Muscle of leg (tissue), 11 donors: ENCODE measurements around the gene RBFA. TPM values are rescaled to one million over a fixed set of nuclear protein-coding genes. Genes with fewer than 3 reads are reported as not detected.

Experiments
- DNase-seq: peaks from one replicate; pipeline ENCODE4 v3.0.0; 2013
- H3K27ac ChIP-seq: one replicate; pipeline ENCODE4 v1.5.1; 2013; ENCODE audit warnings: mild to moderate bottlenecking, low read length, control low read depth
- H3K27me3 ChIP-seq: one replicate; pipeline ENCODE4 v1.6.1; 2013; ENCODE audit warnings: low read length; ENCODE audit not compliant: control insufficient read depth, insufficient read depth
- H3K36me3 ChIP-seq: one replicate; pipeline ENCODE4 v1.6.1; 2013; ENCODE audit warnings: low read length; ENCODE audit not compliant: control insufficient read depth, insufficient read depth
- H3K4me1 ChIP-seq: one replicate; pipeline ENCODE4 v1.6.1; 2013; ENCODE audit warnings: low read length; ENCODE audit not compliant: control insufficient read depth, insufficient read depth
- H3K4me3 ChIP-seq: one replicate; pipeline ENCODE4 v1.5.1; 2013; ENCODE audit warnings: low read length, control low read depth
- H3K9me3 ChIP-seq: replicated peaks from 2 replicates; pipeline ENCODE4 v1.6.1; 2013; ENCODE audit warnings: low read depth, low read length; ENCODE audit not compliant: control insufficient read depth
- WGBS: methylation state at CpG from one replicate; pipeline ENCODE4 v1.1.5; 2013; ENCODE audit warnings: missing lambda C conversion rate; ENCODE audit not compliant: insufficient coverage; 5-methylcytosine and 5-hydroxymethylcytosine counted together
- polyA plus RNA-seq, 8 donors: library from polyadenylated mRNA; unstranded; fragments of 120-200 nt; gene quantifications; one replicate each; pipeline versions ENCODE4 v1.2.1 to v1.2.3, GENCODE V29; 2013; ENCODE audit warnings: inconsistent platforms in 1 of 8, low replicate concordance in 1 of 8; ENCODE audit not compliant: insufficient read length in 8 of 8, insufficient read depth in 1 of 8
- total RNA-seq: library from RNA; stranded (reverse); fragments of 120-200 nt; gene quantifications from one replicate; pipeline ENCODE4 v1.2.4, GENCODE V29; 2013

RBFA gene
- total and polyA plus RNA-seq, 9 donors: 21.4 to 33.2 (median 26.8) TPM

DNA sequence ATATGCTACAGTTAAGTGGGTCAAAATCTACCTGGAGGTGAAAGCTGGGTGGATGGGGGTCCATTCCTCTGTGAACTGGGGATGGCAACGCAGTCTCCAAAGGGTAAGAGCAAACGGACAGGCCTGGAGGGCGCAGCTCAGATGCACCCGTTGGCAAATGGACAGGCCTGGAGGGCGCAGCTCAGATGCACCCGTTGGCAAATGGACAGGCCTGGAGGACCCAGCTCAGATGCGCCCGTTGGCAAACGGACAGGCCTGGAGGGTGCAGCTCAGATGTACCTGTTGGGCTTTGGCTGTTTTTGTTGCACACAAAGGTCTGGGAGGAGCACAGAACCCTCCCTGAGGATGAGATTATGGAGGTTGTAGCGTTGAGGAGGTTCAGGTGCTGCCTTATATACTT lies 33.7 kb downstream of the RBFA start:
- DNase-seq: no peak
- H3K36me3 ChIP-seq: no peaks in the 10 kb centered on the region
- H3K9me3 ChIP-seq: no peaks in the 10 kb centered on the region
- H3K27ac ChIP-seq: no peak overlapping the region
- WGBS: 88% methylated on average over 9 of the region's 10 CpGs
- H3K27me3 ChIP-seq: no peaks in the 10 kb centered on the region
- H3K4me1 ChIP-seq: no peaks in the 10 kb centered on the region
- no peak overlapping the region for H3K4me3 ChIP-seq

- H3K9me3 ChIP-seq: no peaks in the 10 kb centered on the region
- H3K4me3 ChIP-seq: no peak overlapping the region
- H3K27me3 ChIP-seq: no peaks in the 10 kb centered on the region
- 78% methylated on average over 6 of the region's 10 CpGs for WGBS
- H3K36me3 ChIP-seq: no peaks in the 10 kb centered on the region
- no peak overlapping the region for H3K27ac ChIP-seq
- H3K4me1 ChIP-seq: no peaks in the 10 kb centered on the region
- DNase-seq: no peak
Observed at GRCh38 chr18:80068571-80069272, 34.5 kb downstream of the RBFA start.

GRCh38 chr18:80070825-80071224 lies 36.6 kb downstream of the RBFA start:
- DNase-seq: no peak
- Histone ChIP-seq H3K9me3 (no peaks in the 10 kb centered on the region), H3K27me3 (no peaks in the 10 kb centered on the region), H3K36me3 (no peaks in the 10 kb centered on the region), H3K4me3 (no peak overlapping the region), H3K4me1 (no peaks in the 10 kb centered on the region), H3K27ac (no peak overlapping the region)
- 100% methylated on average over 1 of the region's 4 CpGs for WGBS

DNA sequence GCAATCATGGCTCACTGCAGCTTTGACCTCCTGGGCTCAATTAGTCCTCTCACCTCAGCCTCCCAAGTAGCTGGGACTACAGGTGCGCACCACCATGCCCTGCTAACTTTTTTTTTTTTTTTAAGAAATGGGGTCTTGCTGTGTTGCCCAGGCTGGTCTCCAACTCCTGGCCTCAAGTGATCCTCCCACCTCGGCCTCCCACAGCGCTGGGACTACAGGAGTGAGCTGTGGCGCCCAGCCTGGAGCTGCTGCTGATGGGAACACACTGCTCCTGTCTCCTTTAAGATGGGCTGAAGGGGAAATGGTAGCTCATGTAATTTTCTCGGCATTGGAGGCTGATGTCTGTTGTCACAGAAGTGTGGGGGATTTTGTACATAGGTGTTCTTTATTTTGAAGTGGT lies 39.9 kb downstream of the RBFA start:
- DNase-seq: no peak
- no peaks in the 10 kb centered on the region for H3K4me1 ChIP-seq
- 94% methylated on average over 4 of the region's 5 CpGs for WGBS
- no peaks in the 10 kb centered on the region for H3K27me3 ChIP-seq
- H3K4me3 ChIP-seq: no peak overlapping the region
- no peak overlapping the region for H3K27ac ChIP-seq
- H3K9me3 ChIP-seq: no peaks in the 10 kb centered on the region
- H3K36me3 ChIP-seq: no peaks in the 10 kb centered on the region

GRCh38 chr18:80074697-80075096 lies 40.5 kb downstream of the RBFA start:
- Histone ChIP-seq H3K36me3 (no peaks in the 10 kb centered on the region), H3K9me3 (no peaks in the 10 kb centered on the region), H3K27ac (no peak overlapping the region), H3K4me3 (no peak overlapping the region), H3K27me3 (no peaks in the 10 kb centered on the region), H3K4me1 (no peaks in the 10 kb centered on the region)
- 86% methylated on average over 5 of the region's 8 CpGs for WGBS
- DNase-seq: no peak

DNA sequence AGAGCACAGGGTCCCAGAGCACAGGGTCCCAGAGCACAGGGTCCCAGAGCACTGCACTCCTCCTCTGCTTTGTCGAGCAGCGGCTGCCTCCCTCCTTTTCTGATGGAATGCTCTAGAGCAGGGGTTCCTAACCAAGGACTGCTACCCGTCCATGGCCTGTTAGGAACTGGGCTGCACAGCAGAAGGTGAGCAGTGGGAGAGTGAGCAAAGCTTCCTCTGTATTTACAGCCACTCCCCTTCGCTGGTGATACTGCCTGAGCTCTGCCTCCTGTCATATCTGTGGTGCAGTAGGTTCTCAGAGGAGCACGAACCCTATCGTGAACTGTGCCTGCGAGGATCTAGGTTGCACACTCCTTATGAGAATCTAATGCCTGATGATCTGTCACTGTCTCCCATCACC lies 41.7 kb downstream of the RBFA start:
- Histone ChIP-seq H3K27ac (no peak overlapping the region), H3K9me3 (no peaks in the 10 kb centered on the region), H3K4me1 (no peaks in the 10 kb centered on the region), H3K27me3 (no peaks in the 10 kb centered on the region), H3K36me3 (no peaks in the 10 kb centered on the region), H3K4me3 (no peak overlapping the region)
- 70% methylated on average over 2 of the region's 7 CpGs for WGBS
- DNase-seq: no peak

DNA sequence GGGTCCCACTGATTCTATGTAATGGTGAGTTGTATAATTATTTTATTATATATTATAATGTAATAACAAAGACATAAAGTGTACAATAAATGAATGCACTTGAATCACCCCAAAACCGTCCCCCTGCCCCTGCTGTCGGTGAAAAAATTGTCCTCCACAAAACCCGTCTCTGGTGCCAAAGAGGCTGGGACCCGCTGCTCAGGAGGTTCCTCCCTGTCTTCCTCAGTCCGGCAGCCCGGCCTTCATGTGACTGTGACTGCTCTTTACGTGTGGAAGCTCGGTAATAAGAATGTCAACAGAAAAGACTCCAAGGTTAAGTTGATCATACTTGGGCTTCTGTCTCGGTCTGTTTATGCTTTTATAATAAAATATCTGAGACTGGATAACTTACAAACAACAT lies 42.1 kb downstream of the RBFA start:
- no peak for DNase-seq
- H3K27ac ChIP-seq: no peak overlapping the region
- 96% methylated on average over 4 of the region's 9 CpGs for WGBS
- no peaks in the 10 kb centered on the region for H3K27me3 ChIP-seq
- H3K36me3 ChIP-seq: no peaks in the 10 kb centered on the region
- H3K4me1 ChIP-seq: no peaks in the 10 kb centered on the region
- H3K9me3 ChIP-seq: no peaks in the 10 kb centered on the region
- no peak overlapping the region for H3K4me3 ChIP-seq

GRCh38 chr18:80077873-80078272 lies 43.6 kb downstream of the RBFA start:
- DNase-seq: no peak
- Histone ChIP-seq H3K4me3 (no peak overlapping the region), H3K27ac (no peak overlapping the region), H3K9me3 (no peaks in the 10 kb centered on the region), H3K36me3 (no peaks in the 10 kb centered on the region), H3K27me3 (no peaks in the 10 kb centered on the region), H3K4me1 (no peaks in the 10 kb centered on the region)
- WGBS: 96% methylated on average over 17 of the region's 21 CpGs

Other genes with a start within 250 kb of the RBFA start
- gene KCNG2, start 236.5 kb upstream of the RBFA start, total RNA-seq: 0.44 TPM
- 1 to 10 TPM in 1 of 8 donors, under 1 TPM in 7; 0.45 to 1.1 (median 0.63) TPM for gene KCNG2, start 236.5 kb upstream of the RBFA start, polyA plus RNA-seq
- gene SLC66A2, start 82.8 kb upstream of the RBFA start, total RNA-seq: 24.2 TPM
- 10 to 100 TPM; 23.1 to 33.7 (median 26.2) TPM for gene SLC66A2, start 82.8 kb upstream of the RBFA start, polyA plus RNA-seq
- 3.7 TPM for gene HSBP1L1, start 69.8 kb upstream of the RBFA start, total RNA-seq
- 1 to 10 TPM; 2.6 to 5.6 (median 3.4) TPM for gene HSBP1L1, start 69.8 kb upstream of the RBFA start, polyA plus RNA-seq
- gene TXNL4A, start 45.9 kb upstream of the RBFA start, total RNA-seq: 147 TPM
- gene TXNL4A, start 45.9 kb upstream of the RBFA start, polyA plus RNA-seq: 100 to 1,000 TPM in 1 of 8 donors, 10 to 100 TPM in 7; 76.5 to 106 (median 93.4) TPM
- gene ADNP2, start 74.8 kb downstream of the RBFA start, total RNA-seq: 7.7 TPM
- gene ADNP2, start 74.8 kb downstream of the RBFA start, polyA plus RNA-seq: 10 to 100 TPM in 6 of 8 donors, 1 to 10 TPM in 2; 8.6 to 12.9 (median 11.6) TPM
- 2.9 TPM for gene PARD6G, start 213.1 kb downstream of the RBFA start, total RNA-seq
- gene PARD6G, start 213.1 kb downstream of the RBFA start, polyA plus RNA-seq: 1 to 10 TPM; 4.3 to 9.6 (median 7.2) TPM